Measurements from ENCODE around the gene HAND2. TPM values are rescaled to one million over a fixed set of nuclear protein-coding genes. Genes with fewer than 3 reads are reported as not detected.

Gene HAND2
- total RNA-seq, 1 donor = 1.8 TPM

- Histone ChIP-seq H4K20me1 (ENCODE audit: insufficient read depth, low read length) (no peaks in the 10 kb centered on the region), H3K79me2 (ENCODE audit: insufficient read depth, low read length) (no peaks in the 10 kb centered on the region), H3K4me2 (ENCODE audit: insufficient read depth, low read length) (no peak overlapping the region), H3K4me3 (ENCODE audit: insufficient read depth, low read length) (no peak overlapping the region), H2AFZ (ENCODE audit: low read length) (no peak overlapping the region), H3K9me3 (ENCODE audit: low read depth, low read length) (no peaks in the 10 kb centered on the region), H3K27me3 (ENCODE audit: insufficient read depth, low read length) (peaks cover 25% of the 10 kb centered on the region), H3K4me1 (ENCODE audit: insufficient read depth, low read length) (peaks cover 9% of the 10 kb centered on the region), H3K27ac (ENCODE audit: low read depth, low read length) (no peak overlapping the region), H3K36me3 (ENCODE audit: insufficient read depth, low read length) (no peaks in the 10 kb centered on the region)
- DNase-seq (ENCODE audit: insufficient read length, low spot score, missing footprints) = no peak
- TF ChIP-seq CTCF (IDR thresholded peaks at IDR 0.05; ENCODE audit: extremely low read depth, low read depth, low read length) = no peak
Observed at GRCh38 chr4:173519111-173520101, 10.6 kb downstream of the HAND2 start.

- DNase-seq (ENCODE audit: insufficient read length, low spot score, missing footprints) = no peak
- no peaks in the 10 kb centered on the region for H3K79me2 ChIP-seq (ENCODE audit: insufficient read depth, low read length)
- H3K27ac ChIP-seq (ENCODE audit: low read depth, low read length) = no peak overlapping the region
- no peaks in the 10 kb centered on the region for H3K36me3 ChIP-seq (ENCODE audit: insufficient read depth, low read length)
- no peak overlapping the region for H3K4me2 ChIP-seq (ENCODE audit: insufficient read depth, low read length)
- H3K9me3 ChIP-seq (ENCODE audit: low read depth, low read length) = no peaks in the 10 kb centered on the region
- no peak overlapping the region for H2AFZ ChIP-seq (ENCODE audit: low read length)
- H3K4me1 ChIP-seq (ENCODE audit: insufficient read depth, low read length) = peaks cover 9% of the 10 kb centered on the region
- no peak for TF ChIP-seq CTCF (IDR thresholded peaks at IDR 0.05; ENCODE audit: extremely low read depth, low read depth, low read length)
- peaks cover 25% of the 10 kb centered on the region for H3K27me3 ChIP-seq (ENCODE audit: insufficient read depth, low read length)
- H4K20me1 ChIP-seq (ENCODE audit: insufficient read depth, low read length) = no peaks in the 10 kb centered on the region
- no peak overlapping the region for H3K4me3 ChIP-seq (ENCODE audit: insufficient read depth, low read length)
Observed at GRCh38 chr4:173518425-173519102, 11.5 kb downstream of the HAND2 start.

- Histone ChIP-seq H3K4me2 (ENCODE audit: insufficient read depth, low read length) (no peak overlapping the region), H3K79me2 (ENCODE audit: insufficient read depth, low read length) (no peaks in the 10 kb centered on the region), H3K27me3 (ENCODE audit: insufficient read depth, low read length) (peaks cover 25% of the 10 kb centered on the region), H3K4me1 (ENCODE audit: insufficient read depth, low read length) (peaks cover 9% of the 10 kb centered on the region), H4K20me1 (ENCODE audit: insufficient read depth, low read length) (no peaks in the 10 kb centered on the region), H3K4me3 (ENCODE audit: insufficient read depth, low read length) (no peak overlapping the region), H3K9me3 (ENCODE audit: low read depth, low read length) (no peaks in the 10 kb centered on the region), H3K27ac (ENCODE audit: low read depth, low read length) (no peak overlapping the region), H3K36me3 (ENCODE audit: insufficient read depth, low read length) (no peaks in the 10 kb centered on the region), H2AFZ (ENCODE audit: low read length) (no peak overlapping the region)
- TF ChIP-seq CTCF (IDR thresholded peaks at IDR 0.05; ENCODE audit: extremely low read depth, low read depth, low read length) = no peak
- no peak for DNase-seq (ENCODE audit: insufficient read length, low spot score, missing footprints)
Observed at GRCh38 chr4:173517781-173518424, 12.1 kb downstream of the HAND2 start.
